ENCODE measurements around the gene SPOCK1. TPM values are rescaled to one million over a fixed set of nuclear protein-coding genes. Genes with fewer than 3 reads are reported as not detected.

The SPOCK1 gene
- total and polyA plus RNA-seq, 2 experiments from 2014 or later, result 8.2 to 10.5 TPM

GRCh38 chr5:137069358-137069757, 429.8 kb downstream of the SPOCK1 start (continued):
- TF ChIP-seq ZNF462 (CRISPR knock-in tag; IDR thresholded peaks at IDR 0.05), result no peak
- TF ChIP-seq NANOG (IDR thresholded peaks at IDR 0.05; ENCODE audit: borderline replicate concordance), result no peak
- no peak for TF ChIP-seq ETS1 (IDR thresholded peaks at IDR 0.05)

- Mint-ChIP-seq H3K27me3 (ENCODE audit: insufficient read depth, low read depth, poor library complexity) (peaks cover 3% of the 10 kb centered on the region), H3K27ac (peak overlapping the region; percentile 38; the same call in 1 of the 2 replicates), H3K4me3 (no peak overlapping the region), H3K4me1 (peaks cover 4% of the 10 kb centered on the region; the same call in 2 of the 3 replicates), H3K9me3 (no peaks in the 10 kb centered on the region), H3K36me3 (ENCODE audit: low read depth) (no peaks in the 10 kb centered on the region)
- H3K4me3 ChIP-seq, result no peak overlapping the region
- H3K79me2 ChIP-seq (replicated peaks; ENCODE audit: insufficient read depth), result no peaks in the 10 kb centered on the region
- H3K9me2 ChIP-seq (ENCODE audit: insufficient read depth), result 0 out of 2 replicates have a peak, but pooled peaks cover 5% of the 10 kb centered on the region
- H4K20me1 ChIP-seq (replicated peaks; ENCODE audit: insufficient read depth), result no peaks in the 10 kb centered on the region
- H3K36me3 ChIP-seq (ENCODE audit: insufficient read depth), result no peaks in the 10 kb centered on the region
- no peak for DNase-seq (ENCODE audit: low spot score)
- ATAC-seq, result no peak
- H3K27me3 ChIP-seq (ENCODE audit: insufficient read depth), result no peaks in the 10 kb centered on the region
- H3K4me1 ChIP-seq (ENCODE audit: insufficient read depth), result no peaks in the 10 kb centered on the region
- H3K4me2 ChIP-seq, result peak overlapping the region; percentile 32; the same call in 1 of the 2 replicates
- H2AFZ ChIP-seq, result no peak overlapping the region
- no peaks in the 10 kb centered on the region for H3F3A ChIP-seq (replicated peaks; ENCODE audit: low read depth)
- H3K27ac ChIP-seq (ENCODE audit: low read depth), result no peak overlapping the region
- TF ChIP-seq ZNF462 (CRISPR knock-in tag; IDR thresholded peaks at IDR 0.05) (no peak), EZH2 (IDR thresholded peaks at IDR 0.05; ENCODE audit: low read depth, unreplicated experiment) (no peak), ETS1 (IDR thresholded peaks at IDR 0.05) (no peak), POLR2AphosphoS5 (IDR thresholded peaks at IDR 0.05; ENCODE audit: low read depth) (no peak), STAT1 (IDR thresholded peaks at IDR 0.05; ENCODE audit: unreplicated experiment) (no peak), CREB1 (CRISPR knock-in tag; IDR thresholded peaks at IDR 0.05; ENCODE audit: low read depth) (no peak)
These were observed 437.7 kb downstream of the SPOCK1 start for GRCh38 chr5:137061382-137061781.

Measured in GM23338 (cell line).